Caco-2 (cell line): ENCODE data around the gene PRR5. TPM values are rescaled to one million over a fixed set of nuclear protein-coding genes. Genes with fewer than 3 reads are reported as not detected.

Experiments
- BruUV-seq: library from RNA; stranded (reverse); fragments of 400-500 nt; replicated peaks from 2 replicates; lab custom pipeline; 2021; lab: Mats Ljungman, UMichigan
- CTCF ChIA-PET: fragments of 300-600 bp; sonication (Branson Sonifier 250); formaldehyde crosslinking; loops from one replicate; lab custom pipeline; 2022; ENCODE audit warnings: antibody characterized with exemption; lab: Charles Lee
- POLR2A ChIA-PET: fragments of 300-600 bp; sonication (Branson Sonifier 250); formaldehyde crosslinking; loops from one replicate; lab custom pipeline; 2022; ENCODE audit warnings: antibody characterized with exemption; lab: Charles Lee
- DNase-seq, 2 experiments: peaks; one replicate each; pipeline versions ENCODE4 v3.0.0 to v3.0.0-alpha.2; 2020 to 2022
- H3K27me3 ChIP-seq: replicated peaks from 2 replicates; pipeline ENCODE4 v1.6.0; 2011; ENCODE audit warnings: low read length; ENCODE audit not compliant: control insufficient read depth, insufficient read depth
- H3K36me3 ChIP-seq: 2 replicates; pipeline ENCODE4 v1.5.1; 2011; ENCODE audit warnings: low read length; ENCODE audit not compliant: control insufficient read depth, insufficient read depth
- H3K4me1 ChIP-seq: fragments of 250-450 bp; sonication (Bioruptor Pico); 2 replicates; pipeline ENCODE4 v1.5.1; 2020; ENCODE audit warnings: mild to moderate bottlenecking
- H3K4me3 ChIP-seq: 2 replicates; pipeline ENCODE4 v1.5.1; 2011; ENCODE audit warnings: low read depth, mild to moderate bottlenecking, control low read depth, low read length
- H3K9me3 ChIP-seq: fragments of 250-450 bp; sonication (Bioruptor Pico); 2 replicates; pipeline ENCODE4 v1.5.1; 2020; ENCODE audit warnings: mild to moderate bottlenecking, moderate library complexity
- H3K27ac Mint-ChIP-seq: one replicate; pipeline ENCODE4 v1.8.0; 2022; ENCODE audit warnings: mixed read lengths; ENCODE audit not compliant: unreplicated experiment
- H3K27me3 Mint-ChIP-seq: one replicate; pipeline ENCODE4 v1.8.0; 2022; ENCODE audit warnings: mixed read lengths; ENCODE audit not compliant: insufficient read depth, unreplicated experiment
- H3K36me3 Mint-ChIP-seq: one replicate; pipeline ENCODE4 v1.8.0; 2022; ENCODE audit warnings: mild to moderate bottlenecking, mixed read lengths; ENCODE audit not compliant: insufficient read depth, unreplicated experiment
- H3K4me1 Mint-ChIP-seq: one replicate; pipeline ENCODE4 v1.8.0; 2022; ENCODE audit warnings: low read depth, mixed read lengths; ENCODE audit not compliant: unreplicated experiment
- H3K4me3 Mint-ChIP-seq: one replicate; pipeline ENCODE4 v1.8.0; 2022; ENCODE audit warnings: mild to moderate bottlenecking, moderate library complexity, mixed read lengths; ENCODE audit not compliant: unreplicated experiment
- H3K9me3 Mint-ChIP-seq: one replicate; pipeline ENCODE4 v1.8.0; 2022; ENCODE audit warnings: mixed read lengths; ENCODE audit not compliant: unreplicated experiment
- CTCF ChIP-seq, 2 experiments: fragments of 200-600 bp in 1 of 2; IDR thresholded peaks; 1 replicate in 1 of 2; 2 replicates in 1 of 2; pipeline versions ENCODE4 v1.5.1 to v1.8.0; 2011 to 2022; ENCODE audit warnings: antibody characterized with exemption in 1 of 2, control low read depth in 1 of 2, inconsistent platforms in 1 of 2, low read depth in 1 of 2, low read length in 1 of 2, mild to moderate bottlenecking in 1 of 2, moderate library complexity in 1 of 2; ENCODE audit not compliant: insufficient read depth in 1 of 2, severe bottlenecking in 1 of 2, unreplicated experiment in 1 of 2
- intact Hi-C: fragments of 100-400 bp; cut with micrococcal nuclease; formaldehyde crosslinking; loops from one replicate; pipeline ENCODE4 v1.10.0; 2022; ENCODE audit not compliant: unreplicated experiment
- total RNA-seq: library from RNA; stranded (reverse); gene quantifications from 2 replicates; pipeline ENCODE4 v1.2.3, GENCODE V29; 2022

The PRR5 gene
- total RNA-seq, 1 experiment from 2014 or later = 82.8 TPM

GRCh38 chr22:44764373-44764772, 62.4 kb downstream of the PRR5 start:
- intact Hi-C loops = no loop called here

GRCh38 chr22:44764974-44765373, 63.0 kb downstream of the PRR5 start:
- peaks cover 73% of the 10 kb centered on the region for H3K36me3 Mint-ChIP-seq
- no peak overlapping the region for H3K4me3 Mint-ChIP-seq
- DNase-seq = no peak
- ChIA-PET POLR2A (no interaction called here), CTCF (interaction anchor here (0.5 kb wide), 1 partner anchor 13 kb away, joined by 4 read pairs; the partner anchor contains the start of gene ARHGAP8)
- no peak overlapping the region for H3K27ac Mint-ChIP-seq
- Histone ChIP-seq H3K27me3 (no peaks in the 10 kb centered on the region), H3K9me3 (no peaks in the 10 kb centered on the region), H3K4me1 (peaks cover 2% of the 10 kb centered on the region; the same call in 1 of the 2 replicates), H3K4me3 (no peak overlapping the region), H3K36me3 (no peaks in the 10 kb centered on the region)
- intact Hi-C loops = no loop called here
- H3K9me3 Mint-ChIP-seq = no peaks in the 10 kb centered on the region
- H3K27me3 Mint-ChIP-seq = no peaks in the 10 kb centered on the region
- no peak for TF ChIP-seq CTCF (IDR thresholded peaks at IDR 0.05; ENCODE audit: insufficient read depth in 1 of 2, low read depth in 1 of 2, low read length in 1 of 2, severe bottlenecking in 1 of 2, unreplicated experiment in 1 of 2)
- peaks cover 5% of the 10 kb centered on the region for H3K4me1 Mint-ChIP-seq
- no TSS peak for BruUV-seq

More at GRCh38 chr22:44764373-44764772, 62.4 kb downstream of the PRR5 start:
- no peaks in the 10 kb centered on the region for H3K27me3 ChIP-seq
- Mint-ChIP-seq H3K4me3 (no peak overlapping the region), H3K27me3 (no peaks in the 10 kb centered on the region), H3K27ac (no peak overlapping the region), H3K4me1 (peaks cover 5% of the 10 kb centered on the region), H3K9me3 (no peaks in the 10 kb centered on the region), H3K36me3 (peaks cover 73% of the 10 kb centered on the region)
- H3K4me3 ChIP-seq = no peak overlapping the region
- no peaks in the 10 kb centered on the region for H3K36me3 ChIP-seq
- H3K9me3 ChIP-seq = no peaks in the 10 kb centered on the region
- CTCF ChIA-PET = interaction anchor here (0.5 kb wide), 1 partner anchor 12 kb away, joined by 4 read pairs; the partner anchor contains the start of gene ARHGAP8
- TF ChIP-seq CTCF (IDR thresholded peaks at IDR 0.05; ENCODE audit: insufficient read depth in 1 of 2, low read depth in 1 of 2, low read length in 1 of 2, severe bottlenecking in 1 of 2, unreplicated experiment in 1 of 2) = no peak
- POLR2A ChIA-PET = no interaction called here
- H3K4me1 ChIP-seq = peaks cover 8% of the 10 kb centered on the region
- no TSS peak for BruUV-seq
- no peak for DNase-seq

- Mint-ChIP-seq H3K27ac (no peak overlapping the region), H3K9me3 (no peaks in the 10 kb centered on the region), H3K27me3 (no peaks in the 10 kb centered on the region), H3K4me1 (peaks cover 5% of the 10 kb centered on the region), H3K4me3 (no peak overlapping the region), H3K36me3 (peaks cover 72% of the 10 kb centered on the region)
- no peaks in the 10 kb centered on the region for H3K36me3 ChIP-seq
- no TSS peak for BruUV-seq
- intact Hi-C loops = no loop called here
- TF ChIP-seq CTCF (IDR thresholded peaks at IDR 0.05; ENCODE audit: insufficient read depth in 1 of 2, low read depth in 1 of 2, low read length in 1 of 2, severe bottlenecking in 1 of 2, unreplicated experiment in 1 of 2) = no peak
- POLR2A ChIA-PET = no interaction called here
- H3K4me3 ChIP-seq = no peak overlapping the region
- no peaks in the 10 kb centered on the region for H3K4me1 ChIP-seq
- no peak for DNase-seq
- H3K9me3 ChIP-seq = no peaks in the 10 kb centered on the region
- H3K27me3 ChIP-seq = no peaks in the 10 kb centered on the region
- CTCF ChIA-PET = no interaction called here
Measured at GRCh38 chr22:44765571-44766285, 63.7 kb downstream of the PRR5 start.
